ENCODE results near the gene STOX1. TPM values are rescaled to one million over a fixed set of nuclear protein-coding genes. Genes with fewer than 3 reads are reported as not detected.

STOX1 gene
- total RNA-seq, 1 experiment from 2014 or later, result 2.7 TPM

DNA sequence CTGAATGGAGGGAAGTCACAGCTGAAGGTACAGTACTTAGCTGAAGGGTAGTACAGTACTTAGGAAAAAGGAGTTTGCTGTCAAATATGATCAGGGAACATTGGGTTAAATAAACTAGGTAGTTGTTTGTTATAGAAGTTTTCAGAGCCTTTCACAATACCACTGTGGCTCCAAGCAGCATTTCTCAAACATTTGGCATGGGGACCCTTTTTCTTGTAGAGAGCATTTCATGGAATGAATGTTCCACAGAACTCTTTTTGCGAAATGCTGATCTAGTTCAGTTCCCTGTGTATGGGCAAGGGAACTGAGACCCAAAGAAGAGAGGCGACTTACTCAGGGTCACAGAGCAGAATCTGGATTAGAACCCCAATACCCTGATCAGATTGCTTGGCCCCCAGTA, 42.3 kb downstream of the STOX1 start:
- H3K27ac Mint-ChIP-seq (ENCODE audit: unreplicated experiment), result no peak overlapping the region
- CTCF ChIA-PET, result no interaction called here

DNA sequence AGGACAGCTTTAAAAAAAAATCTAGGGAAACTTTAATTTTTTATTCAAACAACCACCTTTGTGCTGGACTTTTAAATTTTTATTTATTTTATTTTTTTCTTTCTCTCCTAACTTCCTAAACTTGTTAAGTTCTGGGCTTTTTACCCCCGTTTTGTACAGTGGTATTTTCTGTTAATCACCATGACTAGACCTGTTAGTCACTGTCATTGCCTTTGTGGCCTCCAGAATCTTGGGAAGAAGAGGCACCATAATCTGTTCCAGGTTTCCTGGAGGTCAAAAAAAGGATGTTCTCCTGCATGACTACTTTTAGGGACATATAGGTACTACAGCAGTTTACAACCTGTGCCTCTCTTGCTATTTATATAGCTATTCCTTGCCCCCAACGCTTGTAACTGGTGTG, 42.7 kb downstream of the STOX1 start:
- intact Hi-C loops (cut with micrococcal nuclease; ENCODE audit: unreplicated experiment), result no loop called here

More for the DNA sequence above, 42.3 kb downstream of the STOX1 start:
- no peak for TF ChIP-seq CTCF (IDR thresholded peaks at IDR 0.05; ENCODE audit: unreplicated experiment)
- BruUV-seq (replicated peaks), result no TSS peak
- intact Hi-C loops (cut with micrococcal nuclease; ENCODE audit: unreplicated experiment), result no loop called here
- Mint-ChIP-seq H3K4me1 (ENCODE audit: low read depth, unreplicated experiment) (no peaks in the 10 kb centered on the region), H3K27me3 (ENCODE audit: unreplicated experiment) (peaks cover 14% of the 10 kb centered on the region), H3K4me3 (ENCODE audit: low read depth, unreplicated experiment) (no peak overlapping the region), H3K9me3 (ENCODE audit: low read depth, unreplicated experiment) (peaks cover 4% of the 10 kb centered on the region), H3K36me3 (ENCODE audit: insufficient read depth, unreplicated experiment) (no peaks in the 10 kb centered on the region)
- no peak for DNase-seq

GRCh38 chr10:68870545-68871104, 43.3 kb downstream of the STOX1 start:
- TF ChIP-seq CTCF (IDR thresholded peaks at IDR 0.05; ENCODE audit: unreplicated experiment), result no peak
- Mint-ChIP-seq H3K9me3 (ENCODE audit: low read depth, unreplicated experiment) (peaks cover 4% of the 10 kb centered on the region), H3K4me1 (ENCODE audit: low read depth, unreplicated experiment) (no peaks in the 10 kb centered on the region), H3K4me3 (ENCODE audit: low read depth, unreplicated experiment) (no peak overlapping the region), H3K27ac (ENCODE audit: unreplicated experiment) (no peak overlapping the region), H3K27me3 (ENCODE audit: unreplicated experiment) (peaks cover 14% of the 10 kb centered on the region), H3K36me3 (ENCODE audit: insufficient read depth, unreplicated experiment) (no peaks in the 10 kb centered on the region)
- intact Hi-C loops (cut with micrococcal nuclease; ENCODE audit: unreplicated experiment), result no loop called here
- CTCF ChIA-PET, result interaction anchor here (0.9 kb wide), 1 partner anchor 19 kb away, joined by 3 read pairs; no protein-coding TSS in a partner anchor
- no peak for DNase-seq
- no TSS peak for BruUV-seq (replicated peaks)

More for the DNA sequence above, 42.7 kb downstream of the STOX1 start:
- H3K4me3 Mint-ChIP-seq (ENCODE audit: low read depth, unreplicated experiment), result no peak overlapping the region
- CTCF ChIA-PET, result no interaction called here
- no peak overlapping the region for H3K27ac Mint-ChIP-seq (ENCODE audit: unreplicated experiment)
- TF ChIP-seq CTCF (IDR thresholded peaks at IDR 0.05; ENCODE audit: unreplicated experiment), result no peak
- no peaks in the 10 kb centered on the region for H3K36me3 Mint-ChIP-seq (ENCODE audit: insufficient read depth, unreplicated experiment)
- DNase-seq, result no peak
- BruUV-seq (replicated peaks), result no TSS peak
- H3K4me1 Mint-ChIP-seq (ENCODE audit: low read depth, unreplicated experiment), result no peaks in the 10 kb centered on the region
- peaks cover 4% of the 10 kb centered on the region for H3K9me3 Mint-ChIP-seq (ENCODE audit: low read depth, unreplicated experiment)
- peaks cover 14% of the 10 kb centered on the region for H3K27me3 Mint-ChIP-seq (ENCODE audit: unreplicated experiment)

DNA sequence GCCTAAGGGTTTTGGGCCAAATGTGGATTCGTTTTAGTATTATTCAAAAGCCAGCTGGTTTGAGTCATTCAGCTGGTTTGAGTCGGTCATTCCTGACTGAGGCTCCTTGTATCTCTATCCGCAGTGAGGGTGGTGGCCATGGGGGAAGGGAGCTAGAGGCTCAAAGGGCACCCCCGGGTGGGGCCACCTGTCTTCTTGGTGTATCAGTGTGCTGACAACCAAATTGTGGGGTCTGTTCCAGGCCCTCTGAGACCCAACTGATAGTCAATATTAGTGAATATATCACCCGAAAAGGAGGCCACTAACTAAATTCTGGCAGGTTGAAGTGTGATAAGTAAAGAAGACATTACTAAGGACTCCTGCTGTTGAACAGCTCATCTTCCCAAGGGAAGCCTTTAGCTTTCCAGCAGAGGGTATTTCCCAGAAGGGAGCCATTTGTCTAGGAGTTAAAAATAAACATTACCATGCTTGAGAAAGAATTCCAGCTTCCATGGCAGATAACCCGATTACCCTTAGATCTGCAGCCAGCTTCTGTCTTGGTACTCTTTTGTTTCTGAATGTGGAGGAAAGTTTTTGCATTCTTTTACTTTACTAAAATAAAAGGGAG, 43.9 kb downstream of the STOX1 start:
- H3K36me3 Mint-ChIP-seq (ENCODE audit: insufficient read depth, unreplicated experiment), result no peaks in the 10 kb centered on the region
- no peaks in the 10 kb centered on the region for H3K4me1 Mint-ChIP-seq (ENCODE audit: low read depth, unreplicated experiment)
- no TSS peak for BruUV-seq (replicated peaks)
- DNase-seq, result no peak
- no peak overlapping the region for H3K4me3 Mint-ChIP-seq (ENCODE audit: low read depth, unreplicated experiment)
- CTCF ChIA-PET, result interaction anchor here (0.9 kb wide), 1 partner anchor 18 kb away, joined by 3 read pairs; no protein-coding TSS in a partner anchor
- peaks cover 14% of the 10 kb centered on the region for H3K27me3 Mint-ChIP-seq (ENCODE audit: unreplicated experiment)
- no peak overlapping the region for H3K27ac Mint-ChIP-seq (ENCODE audit: unreplicated experiment)
- H3K9me3 Mint-ChIP-seq (ENCODE audit: low read depth, unreplicated experiment), result peaks cover 4% of the 10 kb centered on the region
- TF ChIP-seq CTCF (IDR thresholded peaks at IDR 0.05; ENCODE audit: unreplicated experiment), result no peak
- intact Hi-C loops (cut with micrococcal nuclease; ENCODE audit: unreplicated experiment), result no loop called here

Measured in Calu3 (cell line).